HG02678 (cell line): ENCODE measurements around the gene GJC2.
"Not testable (repeated sequence)": the region's sequence is repeated elsewhere in the genome, so short reads cannot be mapped to it uniquely, and the experiment has no call there.

Experiments used
- ATAC-seq: cut with Tn5 transposase; IDR thresholded peaks from one replicate; pipeline ENCODE4 v1.9.1; 2021; ENCODE audit warnings: mild to moderate bottlenecking, moderate library complexity; ENCODE audit not compliant: unreplicated experiment

GJC2 gene

DNA sequence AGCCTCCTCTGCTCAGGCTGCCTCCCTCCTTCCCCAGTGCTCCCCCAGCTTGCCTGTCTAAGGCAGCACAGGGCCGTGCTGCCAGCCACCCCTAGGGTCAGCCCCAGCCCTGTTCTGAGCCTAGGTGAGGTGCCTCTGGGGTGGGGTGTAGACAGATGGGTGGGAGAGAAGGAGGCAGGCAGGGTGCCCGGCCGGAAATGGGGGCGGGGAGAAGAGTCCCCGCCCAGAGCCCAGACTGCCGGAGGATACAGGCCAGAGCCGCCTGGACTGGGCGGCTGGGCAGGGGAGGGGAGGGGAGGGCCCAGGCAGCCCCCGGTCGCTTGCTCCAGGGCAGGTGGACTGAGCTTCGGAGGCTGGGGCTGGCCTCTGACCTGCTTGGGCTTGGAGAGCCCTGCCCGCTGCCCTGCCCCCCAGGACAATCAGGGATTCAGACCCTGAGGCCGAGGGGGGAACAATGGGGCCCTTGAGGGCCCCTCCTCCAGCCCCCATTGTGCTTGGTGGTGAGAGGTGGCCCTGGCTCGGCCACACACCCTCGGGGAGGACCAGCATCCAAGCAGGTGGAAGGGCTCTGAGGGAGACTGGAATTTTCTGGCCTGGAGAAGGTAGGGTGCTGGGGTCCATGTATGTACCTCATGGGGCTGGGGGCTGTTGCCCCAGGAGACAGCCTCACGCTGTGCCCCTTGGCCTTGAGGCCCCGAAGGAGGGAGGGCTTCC, at the start of gene GJC2:
Gene GJC2 (plus strand): TSS at position 525 of the 714 bp plus-strand sequence. CDS start 7,829 bp downstream, outside the sequence.
- ATAC-seq = no peak

DNA sequence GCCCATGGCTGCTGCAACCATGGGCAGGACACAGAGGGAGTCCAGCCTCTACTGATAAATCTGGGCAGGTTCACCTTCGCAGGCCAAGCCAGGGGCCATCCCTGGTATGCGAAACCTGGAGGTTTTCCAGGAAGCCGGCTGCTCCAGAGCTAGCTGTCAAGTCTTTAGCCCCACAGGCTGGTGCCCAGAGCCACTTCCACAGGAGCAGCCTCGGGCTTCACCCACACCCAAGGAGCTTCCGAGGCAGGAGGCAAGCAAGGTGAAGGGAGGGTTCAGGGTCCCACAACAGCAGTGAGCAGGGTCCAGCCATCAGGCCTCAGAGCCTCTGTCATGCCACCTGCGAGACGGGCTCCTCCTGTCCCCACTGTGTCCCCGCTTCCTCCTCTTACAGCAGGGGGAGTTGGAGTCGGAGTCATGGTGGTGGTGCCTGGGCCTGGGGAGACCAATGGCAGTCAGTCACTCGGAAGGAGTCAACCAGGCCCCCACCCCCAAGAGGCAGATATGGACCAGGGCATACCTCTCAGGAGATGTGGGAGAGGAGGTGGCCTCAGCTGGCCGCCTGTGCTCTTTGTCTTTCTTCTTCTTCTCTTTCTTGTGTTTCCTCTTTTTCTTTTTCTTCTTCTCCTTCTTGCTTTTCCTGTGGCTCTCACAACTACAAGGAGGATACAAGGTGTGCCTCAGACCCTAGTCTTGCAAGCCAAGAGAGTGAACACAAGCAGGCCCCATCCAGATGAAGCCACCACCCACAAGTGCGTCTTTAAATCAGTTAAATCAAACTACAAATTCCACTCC, 48.7 kb upstream of the GJC2 start:
- no peak for ATAC-seq

- ATAC-seq = no peak
These were observed 48.1 kb upstream of the GJC2 start for GRCh38 chr1:228101614-228101993.

- ATAC-seq = peak; percentile 15
These were observed 47.5 kb upstream of the GJC2 start for GRCh38 chr1:228101994-228102790.

- peak; percentile 76 for ATAC-seq
These were observed 46.7 kb upstream of the GJC2 start, which contains the start of gene C1orf35 for GRCh38 chr1:228102791-228103620. C1orf35 (minus strand) TSS chr1:228103325; CDS start chr1:228103227, 98 bp downstream.

GRCh38 chr1:228104526-228105269, 45.0 kb upstream of the GJC2 start:
- ATAC-seq = no peak

DNA sequence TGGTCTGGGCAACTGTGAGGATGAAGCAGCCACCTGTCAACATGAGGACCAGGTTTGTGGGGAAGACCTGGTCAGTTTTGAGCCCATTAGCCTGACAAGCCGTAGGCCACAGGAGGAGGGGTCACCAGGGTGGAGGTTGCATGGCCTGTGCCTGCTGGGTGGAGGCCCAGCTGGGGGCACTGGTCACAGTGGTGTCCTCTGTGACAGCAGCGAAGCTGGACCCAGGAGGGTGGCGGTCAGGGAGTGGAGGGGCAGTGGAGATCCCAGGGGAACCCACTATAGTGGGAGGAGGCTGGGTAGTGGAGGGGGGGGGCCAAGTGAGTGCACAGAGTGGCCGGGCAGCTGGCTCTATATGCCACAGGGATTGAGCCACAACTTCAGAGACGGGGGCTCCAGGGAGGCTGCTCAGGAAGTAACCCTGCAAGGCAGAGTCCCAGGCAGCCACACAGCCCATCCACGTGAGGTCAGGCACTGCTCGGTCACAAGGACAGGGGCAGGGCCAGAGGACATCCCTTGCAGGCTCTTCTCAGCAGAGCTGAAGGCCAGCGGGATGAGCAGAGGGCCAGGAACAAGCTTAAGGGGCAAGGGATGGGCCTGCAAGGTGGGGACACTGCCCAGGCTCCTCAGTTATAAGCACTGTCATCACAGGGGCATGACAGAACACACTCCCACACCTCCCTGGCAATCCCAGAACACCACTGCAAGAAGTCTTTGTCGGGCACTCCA, 44.3 kb upstream of the GJC2 start:
- ATAC-seq = no peak

GRCh38 chr1:228105996-228106799, 43.5 kb upstream of the GJC2 start:
- ATAC-seq = no peak

DNA sequence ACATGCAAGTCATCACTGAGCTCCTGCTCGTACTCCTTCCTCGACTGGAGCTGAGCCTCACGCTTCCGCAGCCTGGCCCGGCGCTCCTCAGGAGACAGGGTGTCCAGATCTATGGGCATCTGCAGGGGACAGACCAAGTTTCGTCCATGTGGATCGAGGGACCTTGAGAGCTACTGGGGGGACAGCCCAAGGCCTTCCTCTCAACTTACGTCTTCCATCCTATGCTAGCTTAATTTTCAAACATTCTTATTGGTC, 43.0 kb upstream of the GJC2 start:
- no peak for ATAC-seq

GRCh38 chr1:228107636-228108035, 42.1 kb upstream of the GJC2 start:
- ATAC-seq = no peak

DNA sequence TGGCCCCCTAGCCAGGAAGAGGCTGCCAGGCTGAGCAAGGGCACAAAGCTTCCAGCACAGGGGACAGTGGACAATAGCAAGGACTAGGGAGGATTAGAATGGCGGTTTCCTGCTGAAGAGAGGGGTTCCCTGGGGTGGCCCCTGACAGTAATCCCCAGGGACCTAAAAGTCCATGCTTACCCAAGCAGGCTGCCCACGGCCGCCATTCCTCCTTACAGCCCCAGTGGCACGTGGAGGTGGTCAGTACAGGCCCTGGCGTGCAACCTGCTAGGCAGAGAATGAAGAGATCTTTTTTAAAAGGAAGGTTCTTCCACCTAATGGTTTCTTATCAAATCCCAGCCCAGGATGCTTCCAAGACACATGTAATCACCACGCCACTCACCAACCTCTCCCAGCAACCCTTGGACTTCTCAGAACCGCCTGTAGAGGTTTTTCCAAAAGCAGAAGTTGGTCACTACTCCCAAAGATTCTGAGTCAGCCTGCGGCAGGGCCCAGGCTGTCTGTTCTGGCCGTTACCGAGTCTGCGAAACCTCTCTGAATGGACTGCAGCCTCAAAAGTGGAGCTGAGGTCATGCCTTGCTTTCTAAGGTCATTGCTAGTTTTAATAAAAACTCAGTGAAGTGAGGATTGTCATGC, 41.6 kb upstream of the GJC2 start:
- ATAC-seq = no peak

DNA sequence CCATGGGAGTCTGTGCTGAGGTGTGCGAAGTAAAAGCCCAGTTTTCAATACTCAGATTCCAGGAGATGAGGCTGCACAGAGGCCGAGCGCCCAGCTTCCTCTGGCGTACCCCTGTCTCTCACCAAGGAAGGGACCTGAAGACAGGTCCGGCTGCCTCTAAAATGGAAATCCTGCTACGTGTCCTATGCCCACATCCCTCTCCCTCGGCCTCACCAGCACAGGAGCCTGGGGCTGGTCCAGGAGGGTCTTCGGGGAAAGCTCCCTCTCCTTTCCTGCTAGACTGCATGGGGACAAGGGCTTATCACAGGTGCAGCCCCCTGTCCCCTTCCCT, 41.0 kb upstream of the GJC2 start:
- ATAC-seq = no peak

DNA sequence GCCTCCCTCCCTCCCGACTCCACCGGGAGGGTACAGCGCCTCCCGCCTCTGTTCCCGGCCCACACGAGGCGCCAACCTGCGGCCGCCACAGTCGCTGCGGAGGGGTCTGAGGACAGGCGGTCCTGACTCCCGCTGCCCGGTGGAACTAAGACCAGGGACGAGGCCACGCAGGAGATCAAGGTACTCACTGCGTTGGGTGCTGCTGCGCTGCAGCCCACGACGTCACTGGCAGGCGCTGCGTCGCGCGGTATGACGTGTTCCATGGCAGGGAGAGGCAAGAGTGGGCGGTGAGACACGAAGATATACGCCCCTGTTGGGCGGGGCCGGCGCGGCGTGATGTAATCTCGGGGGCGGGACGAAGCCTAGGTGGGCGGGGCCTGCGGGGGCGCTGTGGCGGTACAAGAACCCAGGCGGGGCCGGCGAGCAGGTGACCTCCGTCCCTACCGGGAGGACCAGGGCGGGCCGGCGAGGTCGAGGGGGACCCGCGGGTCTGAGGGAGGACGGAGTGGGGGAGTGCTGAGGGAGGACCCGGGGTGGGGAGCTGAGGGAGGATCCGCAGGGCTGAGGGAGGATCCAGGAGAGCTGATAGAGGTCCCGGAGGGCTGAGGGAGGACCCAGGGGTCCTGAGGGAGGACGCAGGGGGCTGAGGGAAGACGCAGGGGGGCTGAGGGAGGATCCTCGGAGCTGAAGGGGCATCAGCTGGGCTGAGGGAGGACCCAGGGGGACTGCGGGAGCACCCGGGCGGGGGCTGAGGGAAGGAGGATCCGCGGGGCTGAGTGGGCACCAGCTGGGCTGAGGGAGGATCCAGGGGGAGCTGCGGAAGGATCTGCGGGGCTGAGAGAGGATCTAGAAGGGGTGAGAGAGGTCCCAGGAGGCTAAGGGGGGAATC, 40.4 kb upstream of the GJC2 start, which contains the start of gene MRPL55:
Gene MRPL55 (minus strand): TSS at position 227 of the 889 bp plus-strand sequence. CDS start 1,039 bp downstream, outside the sequence.
- peak; percentile 89 for ATAC-seq

- no peak for ATAC-seq
These were observed 39.7 kb upstream of the GJC2 start for GRCh38 chr1:228109962-228110488.

DNA sequence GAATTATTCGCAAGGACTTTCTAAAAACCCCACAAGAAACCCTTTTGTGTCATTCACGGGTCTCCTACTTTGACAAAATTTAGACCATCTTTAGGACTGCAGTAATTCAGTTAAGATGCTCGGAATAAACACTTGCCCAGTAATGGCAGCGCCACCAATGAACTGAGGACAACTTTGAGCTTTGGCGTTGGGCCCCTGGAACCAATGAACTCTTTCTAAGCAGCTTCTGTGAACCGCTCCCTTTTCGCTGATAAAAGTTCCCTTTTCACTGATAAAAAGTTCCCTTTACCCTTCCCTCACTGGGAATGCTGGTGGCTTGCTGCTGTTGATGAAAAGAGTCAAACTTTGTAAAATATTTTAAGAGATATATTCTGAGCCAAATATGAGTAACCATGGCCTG, 39.2 kb upstream of the GJC2 start:
- ATAC-seq = no peak

DNA sequence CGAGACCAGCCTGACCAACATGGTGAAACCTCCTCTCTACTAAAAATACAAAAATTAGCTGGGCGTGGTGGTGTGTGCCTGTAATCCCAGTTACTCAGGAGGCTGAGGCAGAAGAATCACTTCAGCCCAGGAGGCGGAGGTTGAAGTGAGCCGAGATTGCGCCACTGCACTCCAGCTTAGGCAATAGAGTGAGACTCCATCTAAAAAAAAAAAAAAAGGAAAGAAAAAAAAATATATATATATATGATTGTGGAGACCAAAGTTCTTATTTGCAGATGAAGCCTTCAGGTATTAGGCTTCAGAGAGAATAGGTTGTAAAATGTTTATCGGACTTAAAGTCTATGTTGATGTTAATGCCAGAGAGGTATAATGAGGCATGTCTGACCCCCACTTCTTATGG, 38.4 kb upstream of the GJC2 start:
- not testable (repeated sequence) for ATAC-seq

GRCh38 chr1:228112167-228112566, 37.6 kb upstream of the GJC2 start:
- no peak for ATAC-seq
